DMS114 treated with DMSO at 0.1 percent for 48 hours (cell line): ENCODE measurements around the gene PRSS33.

Experiments
- DNase-seq: peaks from one replicate; lab custom pipeline; 2025; ENCODE audit not compliant: unreplicated experiment; lab: John Stamatoyannopoulos, UW

The PRSS33 gene

DNA sequence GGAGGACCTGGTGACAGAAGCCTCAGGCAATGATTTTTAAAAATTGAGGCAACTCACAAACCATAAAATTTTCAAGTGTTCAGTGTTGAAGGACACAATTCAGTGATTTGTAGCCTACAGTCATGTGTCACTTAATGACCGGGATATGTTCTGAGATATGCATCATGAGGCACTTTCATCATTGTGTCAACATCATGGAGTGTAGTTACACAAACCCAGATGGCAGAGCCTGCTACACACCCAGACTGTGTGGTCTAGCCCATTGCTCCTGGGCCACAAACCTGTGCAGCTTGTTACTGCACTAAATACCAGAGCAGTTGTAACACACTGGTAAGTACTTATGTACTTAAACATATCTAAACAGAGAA lies 12.5 kb upstream of the PRSS33 start:
- DNase-seq: no peak

GRCh38 chr16:2799205-2799858 lies 12.0 kb upstream of the PRSS33 start:
- no peak for DNase-seq

DNA sequence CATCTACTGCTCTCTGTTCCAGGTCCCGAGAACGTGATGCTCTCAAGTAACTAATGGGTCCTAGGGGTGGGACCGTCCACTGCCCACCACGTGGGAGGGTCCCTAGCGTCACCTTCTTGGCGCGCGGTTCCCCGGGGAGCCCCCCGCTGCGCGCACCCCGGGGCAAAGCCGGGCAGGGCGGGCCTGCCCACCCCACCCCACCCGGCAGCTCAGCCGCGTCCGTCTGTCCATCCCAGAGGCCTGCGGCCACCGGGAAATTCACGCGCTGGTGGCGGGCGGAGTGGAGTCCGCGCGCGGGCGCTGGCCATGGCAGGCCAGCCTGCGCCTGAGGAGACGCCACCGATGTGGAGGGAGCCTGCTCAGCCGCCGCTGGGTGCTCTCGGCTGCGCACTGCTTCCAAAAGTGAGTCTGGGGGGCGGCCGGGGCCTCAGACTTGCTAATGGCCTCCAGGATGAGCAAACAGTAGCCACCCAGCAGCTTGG lies 11.4 kb upstream of the PRSS33 start:
- DNase-seq: no peak

DNA sequence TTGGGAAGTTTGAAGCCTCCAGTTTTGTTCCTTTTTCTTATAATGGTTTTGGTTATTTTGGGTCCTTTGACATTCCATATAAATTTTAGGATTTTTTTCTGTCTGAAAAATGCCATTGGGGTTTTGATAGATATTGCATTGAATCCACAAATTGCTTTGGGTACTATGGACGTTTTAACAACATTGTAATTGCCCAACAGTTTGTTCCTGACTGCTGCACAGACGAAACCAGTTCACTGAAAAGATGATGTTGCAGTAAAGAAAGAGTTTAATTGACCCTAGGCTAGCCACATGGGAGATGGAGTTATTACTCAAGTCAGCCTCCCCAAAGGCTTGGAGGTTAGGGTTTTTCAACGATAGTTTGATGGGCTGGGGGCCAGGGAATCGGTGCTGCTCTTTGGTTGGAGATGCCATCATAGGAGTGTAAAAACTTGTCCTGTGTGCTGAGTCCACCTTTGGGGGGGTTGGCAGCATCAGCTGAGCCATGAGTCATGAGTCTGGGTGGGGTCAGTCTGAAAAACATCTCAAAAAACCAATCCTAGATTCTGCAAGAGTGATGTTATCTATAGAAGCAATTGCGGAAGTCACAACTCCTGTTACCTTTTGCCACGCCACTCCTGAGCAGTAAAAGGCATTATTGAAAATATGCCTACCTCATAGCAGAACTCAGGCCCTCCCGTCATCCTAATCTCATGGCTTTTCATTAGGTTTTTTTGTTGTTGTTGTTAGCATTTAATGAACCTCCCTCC lies 8.2 kb upstream of the PRSS33 start:
- DNase-seq: no peak

DNA sequence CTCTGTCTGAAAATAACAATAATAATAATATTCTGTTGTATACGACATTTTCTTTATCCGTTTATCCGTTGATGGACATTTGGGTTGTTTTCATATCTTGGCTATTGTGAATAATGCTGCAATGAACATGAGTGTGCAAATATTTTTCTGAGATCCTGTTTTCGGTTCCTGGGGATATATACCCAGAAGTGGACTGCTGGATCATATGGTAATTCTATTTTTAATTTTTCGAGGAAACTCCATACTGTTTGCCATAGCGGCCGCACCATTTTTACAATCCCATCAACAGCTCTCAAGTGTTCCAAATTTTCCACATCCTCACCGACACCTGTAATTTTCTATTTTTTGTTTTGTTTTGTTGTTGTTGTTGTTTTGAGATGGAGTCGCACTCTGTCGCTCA lies 5.6 kb upstream of the PRSS33 start:
- no peak for DNase-seq

- DNase-seq: no peak
These were observed 3.8 kb upstream of the PRSS33 start for GRCh38 chr16:2791174-2791573.

GRCh38 chr16:2790631-2791030 lies 3.3 kb upstream of the PRSS33 start:
- DNase-seq: no peak

GRCh38 chr16:2787961-2788360 lies 601 bp upstream of the PRSS33 start:
- DNase-seq: no peak

GRCh38 chr16:2786826-2787151 lies 571 bp downstream of the PRSS33 start:
- no peak for DNase-seq

- no peak for DNase-seq
These were observed 1.1 kb downstream of the PRSS33 start for GRCh38 chr16:2786061-2786825.

- no peak for DNase-seq
These were observed 2.0 kb downstream of the PRSS33 start for GRCh38 chr16:2785101-2785991.

DNA sequence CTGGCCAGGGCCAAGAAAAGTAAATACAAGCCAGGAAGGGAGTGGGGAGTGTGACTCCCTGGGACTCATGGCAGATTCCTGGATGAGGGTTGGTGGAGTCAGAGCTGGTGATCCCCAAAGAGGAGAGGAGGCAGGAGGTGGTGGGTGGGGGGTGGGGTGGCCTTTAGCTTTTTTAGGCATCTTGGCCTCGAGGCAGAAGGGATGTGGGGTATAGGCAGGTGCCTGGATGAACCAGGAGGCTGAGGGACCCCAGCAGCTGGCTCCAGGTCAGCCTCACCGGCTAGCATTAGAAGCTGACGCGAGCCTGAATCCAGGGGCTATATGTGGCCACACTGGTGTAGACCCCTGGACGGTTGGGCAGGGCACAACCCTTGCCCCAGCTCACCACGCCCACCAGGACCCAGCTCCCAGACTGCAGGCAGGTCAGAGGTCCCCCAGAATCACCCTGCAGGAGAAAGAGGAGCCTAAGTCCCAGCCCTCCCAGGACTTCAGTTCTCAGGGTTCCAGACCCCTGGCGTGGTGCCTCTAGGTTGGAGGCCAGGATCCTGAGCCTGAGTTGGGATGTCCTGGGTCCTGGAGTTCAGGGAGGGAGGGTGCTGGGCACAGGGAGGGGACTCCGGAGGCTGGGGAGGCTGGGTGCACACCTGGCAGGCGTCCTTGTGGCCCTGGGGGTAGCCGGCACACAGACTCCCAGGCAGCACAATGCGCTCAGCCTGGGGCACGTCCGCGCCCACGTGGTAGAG lies 2.8 kb downstream of the PRSS33 start:
- no peak for DNase-seq

- no peak for DNase-seq
These were observed 3.6 kb downstream of the PRSS33 start for GRCh38 chr16:2783581-2784357.

GRCh38 chr16:2782583-2783351 lies 4.6 kb downstream of the PRSS33 start:
- DNase-seq: no peak

- no peak for DNase-seq
These were observed 7.1 kb downstream of the PRSS33 start for GRCh38 chr16:2779978-2780898.

DNA sequence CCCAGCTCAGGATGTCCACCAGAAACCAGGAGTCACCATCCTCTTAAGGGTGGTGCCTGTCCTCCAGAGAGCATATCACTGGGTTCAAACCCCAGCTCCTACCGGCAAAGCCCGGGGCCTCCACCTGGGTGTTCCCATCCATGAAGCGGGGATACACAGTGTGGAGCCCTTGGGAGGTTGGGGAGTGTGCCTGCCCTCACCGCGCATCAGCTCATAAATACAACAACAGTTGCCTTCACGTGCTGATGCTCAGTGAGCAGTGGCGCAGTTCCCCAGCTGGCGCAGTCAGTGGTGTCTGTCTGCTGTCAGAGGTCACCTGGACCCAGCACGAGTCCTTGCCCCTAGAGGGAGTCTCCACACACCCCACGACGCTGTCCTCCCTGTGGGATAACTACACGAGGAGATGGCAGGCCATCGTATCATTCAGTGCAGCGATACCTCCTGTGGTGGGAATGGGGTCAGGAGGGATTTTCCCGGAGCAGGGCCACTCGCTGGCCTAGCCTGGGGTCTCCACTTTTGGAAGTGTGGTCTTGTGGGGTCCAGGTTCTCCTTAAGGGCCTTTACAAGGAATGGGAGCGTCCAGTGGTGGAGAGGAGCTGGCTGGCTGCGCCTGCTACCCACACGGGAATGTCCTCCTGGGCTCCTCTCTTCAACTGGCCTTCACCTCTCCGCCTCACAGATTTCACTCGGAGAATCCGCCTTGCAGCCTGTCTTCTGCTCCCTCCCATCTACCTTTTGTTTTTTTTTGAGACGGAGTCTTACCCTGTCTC lies 8.0 kb downstream of the PRSS33 start:
- no peak for DNase-seq

GRCh38 chr16:2778630-2778958 lies 8.8 kb downstream of the PRSS33 start:
- DNase-seq: no peak
